ENCODE results near the gene GREM2.

DNA sequence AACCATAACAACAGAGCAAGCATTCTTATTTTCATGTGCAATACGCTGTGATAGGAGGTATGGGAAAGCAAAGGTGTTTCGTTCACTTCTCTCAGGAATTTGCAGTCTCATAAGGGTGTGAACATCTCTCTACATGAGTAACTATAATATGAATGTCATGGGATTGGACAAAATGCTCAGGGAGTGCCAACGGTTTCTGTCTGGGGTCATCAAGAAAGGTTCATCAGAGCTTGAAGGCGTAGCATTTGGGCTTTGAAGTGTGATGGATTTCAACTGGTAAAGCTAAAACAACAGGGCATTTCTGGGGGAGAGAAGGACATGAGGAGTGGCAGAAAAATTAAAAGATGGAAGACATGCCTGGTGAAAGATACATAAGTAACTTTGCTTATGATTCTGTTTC, 32.4 kb downstream of the GREM2 start:
- TF ChIP-seq CTCF (IDR thresholded peaks at IDR 0.05) (no peak), POLR2AphosphoS5 (IDR thresholded peaks at IDR 0.05) (no peak), POLR2A (IDR thresholded peaks at IDR 0.05) (no peak)

Measured in upper lobe of left lung (tissue), 4 donors.